Lower lobe of right lung (tissue), 2 donors: ENCODE data around the gene PRKG1. TPM values are rescaled to one million over a fixed set of nuclear protein-coding genes. Genes with fewer than 3 reads are reported as not detected.

ENCODE experiments used
- ATAC-seq, 2 donors: fragments of 200-7000 bp; cut with Tn5 transposase; one replicate each; pipeline ENCODE4 v1.9.1; 2020 to 2022; ENCODE audit warnings: mild to moderate bottlenecking in 2 of 2, moderate library complexity in 2 of 2
- DNase-seq: peaks from one replicate; pipeline ENCODE4 v3.0.0-alpha.2; 2020
- H3K27ac ChIP-seq: fragments of 200-600 bp; one replicate; pipeline ENCODE4 v1.8.0; 2022
- H3K27me3 ChIP-seq: fragments of 200-600 bp; one replicate; pipeline ENCODE4 v1.8.0; 2022; ENCODE audit warnings: low read depth
- H3K36me3 ChIP-seq: fragments of 200-600 bp; one replicate; pipeline ENCODE4 v1.8.0; 2022; ENCODE audit warnings: mild to moderate bottlenecking
- H3K4me1 ChIP-seq: fragments of 200-600 bp; one replicate; pipeline ENCODE4 v1.8.0; 2022
- H3K4me3 ChIP-seq: fragments of 200-600 bp; one replicate; pipeline ENCODE4 v1.8.0; 2022; ENCODE audit warnings: mild to moderate bottlenecking
- H3K9me3 ChIP-seq: fragments of 200-600 bp; one replicate; pipeline ENCODE4 v1.8.0; 2022
- CTCF ChIP-seq: fragments of 200-600 bp; IDR thresholded peaks from one replicate; pipeline ENCODE4 v1.8.0; 2022; ENCODE audit warnings: antibody characterized with exemption, mild to moderate bottlenecking
- intact Hi-C: fragments of 100-400 bp; cut with DNase I; formaldehyde crosslinking; loops from one replicate; pipeline ENCODE4 v1.11.0; 2022
- total RNA-seq: library from RNA; stranded (reverse); fragmentation: NEBNext Ultra II Directional; extraction: Animal tissue kit (Norgen Biotek cat#: 25700); gene quantifications from one replicate; pipeline ENCODE4 v1.2.1, GENCODE V29; 2021
- donor health status: DM: no; HTN: yes; CAD: no; lungs with severe emphysema.

Gene PRKG1
- total RNA-seq, 1 donor from 2014 or later: 23.6 TPM

- DNase-seq: no peak
- H3K9me3 ChIP-seq: no peaks in the 10 kb centered on the region
- H3K27ac ChIP-seq: no peak overlapping the region
- H3K27me3 ChIP-seq: no peaks in the 10 kb centered on the region
- ATAC-seq: no peak
- no peak for TF ChIP-seq CTCF
- H3K4me3 ChIP-seq: peak overlapping the region; percentile 66
- intact Hi-C loops: no loop called here
- H3K36me3 ChIP-seq: no peaks in the 10 kb centered on the region
- H3K4me1 ChIP-seq: peaks cover 14% of the 10 kb centered on the region
Measured at GRCh38 chr10:51076299-51076841, 2.1 kb downstream of the PRKG1 start.

GRCh38 chr10:51077074-51077473 lies 2.8 kb downstream of the PRKG1 start:
- no peak overlapping the region for H3K27ac ChIP-seq
- peaks cover 14% of the 10 kb centered on the region for H3K4me1 ChIP-seq
- ATAC-seq (no peak), DNase-seq (no peak)
- H3K27me3 ChIP-seq: no peaks in the 10 kb centered on the region
- no peaks in the 10 kb centered on the region for H3K9me3 ChIP-seq
- no peak overlapping the region for H3K4me3 ChIP-seq
- H3K36me3 ChIP-seq: no peaks in the 10 kb centered on the region
- intact Hi-C loops: no loop called here
- no peak for TF ChIP-seq CTCF

- Histone ChIP-seq H3K9me3 (no peaks in the 10 kb centered on the region), H3K4me3 (no peak overlapping the region), H3K36me3 (no peaks in the 10 kb centered on the region), H3K27ac (no peak overlapping the region), H3K27me3 (no peaks in the 10 kb centered on the region), H3K4me1 (peaks cover 14% of the 10 kb centered on the region)
- DNase-seq (no peak), ATAC-seq (no peak)
- TF ChIP-seq CTCF: no peak
- intact Hi-C loops: no loop called here
Measured at GRCh38 chr10:51077507-51077906, 3.2 kb downstream of the PRKG1 start.

- Histone ChIP-seq H3K36me3 (no peaks in the 10 kb centered on the region), H3K27me3 (no peaks in the 10 kb centered on the region), H3K4me1 (peaks cover 5% of the 10 kb centered on the region), H3K4me3 (no peak overlapping the region), H3K27ac (no peak overlapping the region), H3K9me3 (no peaks in the 10 kb centered on the region)
- ATAC-seq: no peak
- no peak for TF ChIP-seq CTCF
- DNase-seq: no peak
- intact Hi-C loops: no loop called here
Measured at GRCh38 chr10:51079331-51079730, 5.0 kb downstream of the PRKG1 start.

- no peak overlapping the region for H3K27ac ChIP-seq
- peaks cover 5% of the 10 kb centered on the region for H3K4me1 ChIP-seq
- no peaks in the 10 kb centered on the region for H3K36me3 ChIP-seq
- H3K27me3 ChIP-seq: no peaks in the 10 kb centered on the region
- DNase-seq (no peak), ATAC-seq (no peak)
- no peak overlapping the region for H3K4me3 ChIP-seq
- no peaks in the 10 kb centered on the region for H3K9me3 ChIP-seq
- no peak for TF ChIP-seq CTCF
- intact Hi-C loops: no loop called here
Measured at GRCh38 chr10:51079766-51080165, 5.5 kb downstream of the PRKG1 start.
